Measurements from ENCODE around the gene DPY19L3. TPM values are rescaled to one million over a fixed set of nuclear protein-coding genes. Genes with fewer than 3 reads are reported as not detected.

DPY19L3 gene
- total RNA-seq, 1 donor = 30.0 TPM

GRCh38 chr19:32361574-32362317 lies 43.8 kb upstream of the DPY19L3 start:
- Histone ChIP-seq H3K27me3 (ENCODE audit: insufficient read depth, low read length) (no peaks in the 10 kb centered on the region), H2AFZ (ENCODE audit: low read length) (no peak overlapping the region), H3K4me1 (ENCODE audit: insufficient read depth, low read length) (peaks cover 11% of the 10 kb centered on the region), H3K36me3 (ENCODE audit: insufficient read depth, low read length) (peaks cover 61% of the 10 kb centered on the region), H3K4me3 (ENCODE audit: insufficient read depth, low read length) (no peak overlapping the region), H3K79me2 (ENCODE audit: insufficient read depth, low read length) (peaks cover 69% of the 10 kb centered on the region), H4K20me1 (ENCODE audit: insufficient read depth, low read length) (peaks cover 7% of the 10 kb centered on the region), H3K4me2 (ENCODE audit: insufficient read depth, low read length) (no peak overlapping the region), H3K27ac (ENCODE audit: low read depth, low read length) (no peak overlapping the region), H3K9me3 (ENCODE audit: low read depth, low read length) (no peaks in the 10 kb centered on the region)
- TF ChIP-seq CTCF (IDR thresholded peaks at IDR 0.05; ENCODE audit: extremely low read depth, low read depth, low read length) = no peak
- DNase-seq (ENCODE audit: insufficient read length, low spot score, missing footprints) = no peak

- no peak for DNase-seq (ENCODE audit: insufficient read length, low spot score, missing footprints)
- H3K27ac ChIP-seq (ENCODE audit: low read depth, low read length) = peak overlapping the region; percentile 32
- H3K36me3 ChIP-seq (ENCODE audit: insufficient read depth, low read length) = peaks cover 61% of the 10 kb centered on the region
Observed at GRCh38 chr19:32362318-32362691, 43.3 kb upstream of the DPY19L3 start.

GRCh38 chr19:32363175-32363574 lies 42.4 kb upstream of the DPY19L3 start:
- peaks cover 13% of the 10 kb centered on the region for H3K4me1 ChIP-seq (ENCODE audit: insufficient read depth, low read length)
- peaks cover 57% of the 10 kb centered on the region for H3K36me3 ChIP-seq (ENCODE audit: insufficient read depth, low read length)
- H3K4me3 ChIP-seq (ENCODE audit: insufficient read depth, low read length) = no peak overlapping the region
- H3K27ac ChIP-seq (ENCODE audit: low read depth, low read length) = no peak overlapping the region
- no peaks in the 10 kb centered on the region for H3K9me3 ChIP-seq (ENCODE audit: low read depth, low read length)
- no peak overlapping the region for H3K4me2 ChIP-seq (ENCODE audit: insufficient read depth, low read length)
- H4K20me1 ChIP-seq (ENCODE audit: insufficient read depth, low read length) = peaks cover 14% of the 10 kb centered on the region
- no peak for DNase-seq (ENCODE audit: insufficient read length, low spot score, missing footprints)
- no peak for TF ChIP-seq CTCF (IDR thresholded peaks at IDR 0.05; ENCODE audit: extremely low read depth, low read depth, low read length)
- no peaks in the 10 kb centered on the region for H3K27me3 ChIP-seq (ENCODE audit: insufficient read depth, low read length)
- peaks cover 81% of the 10 kb centered on the region for H3K79me2 ChIP-seq (ENCODE audit: insufficient read depth, low read length)
- H2AFZ ChIP-seq (ENCODE audit: low read length) = no peak overlapping the region

More at GRCh38 chr19:32362318-32362691, 43.3 kb upstream of the DPY19L3 start:
- Histone ChIP-seq H3K79me2 (ENCODE audit: insufficient read depth, low read length) (peaks cover 73% of the 10 kb centered on the region), H3K4me3 (ENCODE audit: insufficient read depth, low read length) (no peak overlapping the region), H3K4me2 (ENCODE audit: insufficient read depth, low read length) (no peak overlapping the region), H3K27me3 (ENCODE audit: insufficient read depth, low read length) (no peaks in the 10 kb centered on the region), H4K20me1 (ENCODE audit: insufficient read depth, low read length) (peaks cover 7% of the 10 kb centered on the region), H3K9me3 (ENCODE audit: low read depth, low read length) (no peaks in the 10 kb centered on the region), H3K4me1 (ENCODE audit: insufficient read depth, low read length) (peaks cover 11% of the 10 kb centered on the region), H2AFZ (ENCODE audit: low read length) (no peak overlapping the region)
- no peak for TF ChIP-seq CTCF (IDR thresholded peaks at IDR 0.05; ENCODE audit: extremely low read depth, low read depth, low read length)

GRCh38 chr19:32363632-32364031 lies 41.9 kb upstream of the DPY19L3 start:
- no peaks in the 10 kb centered on the region for H3K27me3 ChIP-seq (ENCODE audit: insufficient read depth, low read length)
- TF ChIP-seq CTCF (IDR thresholded peaks at IDR 0.05; ENCODE audit: extremely low read depth, low read depth, low read length) = no peak
- H3K4me1 ChIP-seq (ENCODE audit: insufficient read depth, low read length) = peaks cover 14% of the 10 kb centered on the region
- H3K4me2 ChIP-seq (ENCODE audit: insufficient read depth, low read length) = no peak overlapping the region
- no peak overlapping the region for H3K4me3 ChIP-seq (ENCODE audit: insufficient read depth, low read length)
- no peak overlapping the region for H3K27ac ChIP-seq (ENCODE audit: low read depth, low read length)
- no peak for DNase-seq (ENCODE audit: insufficient read length, low spot score, missing footprints)
- peaks cover 81% of the 10 kb centered on the region for H3K79me2 ChIP-seq (ENCODE audit: insufficient read depth, low read length)
- no peaks in the 10 kb centered on the region for H3K9me3 ChIP-seq (ENCODE audit: low read depth, low read length)
- H3K36me3 ChIP-seq (ENCODE audit: insufficient read depth, low read length) = peaks cover 53% of the 10 kb centered on the region
- H4K20me1 ChIP-seq (ENCODE audit: insufficient read depth, low read length) = peaks cover 17% of the 10 kb centered on the region
- no peak overlapping the region for H2AFZ ChIP-seq (ENCODE audit: low read length)
